Transverse colon (tissue), 3 donors: ENCODE measurements around the gene RASGRP2.

Experiments used
- EP300 ChIP-seq: sonication (generic); formaldehyde crosslinking; IDR thresholded peaks from one replicate; pipeline ENCODE4 v1.6.1; 2017; ENCODE audit warnings: antibody characterized with exemption, low read depth
- POLR2A ChIP-seq: fragments of 450-650 bp; IDR thresholded peaks from one replicate; pipeline ENCODE4 v1.6.1; 2016; ENCODE audit warnings: antibody characterized with exemption, mild to moderate bottlenecking, moderate library complexity
- TF ChIP-seq, protein P1 (sequence below), 5 experiments: fragments of 200-600 bp in 3 of 5; fragments of 450-650 bp in 2 of 5; sonication (generic) in 3 of 5; IDR thresholded peaks; 1 replicate in 2 of 5; 2 replicates in 3 of 5; pipeline ENCODE4 v1.5.1; 2016 to 2017; ENCODE audit warnings: antibody characterized with exemption in 5 of 5, inconsistent platforms in 3 of 5, mild to moderate bottlenecking in 2 of 5, moderate library complexity in 1 of 5

DNA sequence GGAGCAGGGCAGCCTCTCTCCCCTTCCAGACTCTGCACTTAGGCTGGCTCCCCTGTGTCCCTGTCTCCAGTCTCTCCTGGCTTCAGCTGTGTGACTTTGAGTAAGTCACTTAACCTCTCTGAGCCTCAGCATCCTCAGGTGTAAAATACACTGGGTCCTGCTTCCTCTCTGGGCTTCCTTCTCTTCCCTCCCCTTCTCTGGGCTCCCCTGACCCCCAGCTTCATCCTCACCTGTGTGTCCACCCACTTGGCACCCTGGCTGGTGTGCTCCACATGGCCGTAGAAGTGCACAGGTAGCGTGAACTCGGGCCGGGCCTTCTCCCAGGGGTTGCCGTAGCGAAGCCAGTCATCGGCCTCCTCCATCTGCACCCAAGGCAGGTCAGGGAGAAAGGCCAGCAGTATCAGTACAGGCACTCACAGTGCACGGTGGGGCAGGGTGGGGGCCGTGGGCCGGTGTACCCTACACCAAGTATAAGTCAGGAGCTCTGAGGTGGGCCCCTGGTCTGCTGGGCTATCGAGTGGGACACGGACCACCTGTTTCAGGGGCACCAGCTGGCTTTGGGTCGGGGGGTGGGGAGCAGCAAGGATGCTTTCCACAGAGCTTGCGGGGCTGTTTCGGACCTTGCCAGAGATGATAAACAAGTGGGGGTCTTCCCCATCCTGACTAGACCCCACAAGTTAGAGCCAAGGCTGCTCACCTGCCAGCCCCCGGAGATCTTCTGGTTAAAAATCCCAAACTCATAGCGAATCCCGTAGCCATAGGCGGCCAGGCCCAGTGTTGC lies 13.8 kb upstream of the RASGRP2 start:
- TF ChIP-seq, protein P1, sequence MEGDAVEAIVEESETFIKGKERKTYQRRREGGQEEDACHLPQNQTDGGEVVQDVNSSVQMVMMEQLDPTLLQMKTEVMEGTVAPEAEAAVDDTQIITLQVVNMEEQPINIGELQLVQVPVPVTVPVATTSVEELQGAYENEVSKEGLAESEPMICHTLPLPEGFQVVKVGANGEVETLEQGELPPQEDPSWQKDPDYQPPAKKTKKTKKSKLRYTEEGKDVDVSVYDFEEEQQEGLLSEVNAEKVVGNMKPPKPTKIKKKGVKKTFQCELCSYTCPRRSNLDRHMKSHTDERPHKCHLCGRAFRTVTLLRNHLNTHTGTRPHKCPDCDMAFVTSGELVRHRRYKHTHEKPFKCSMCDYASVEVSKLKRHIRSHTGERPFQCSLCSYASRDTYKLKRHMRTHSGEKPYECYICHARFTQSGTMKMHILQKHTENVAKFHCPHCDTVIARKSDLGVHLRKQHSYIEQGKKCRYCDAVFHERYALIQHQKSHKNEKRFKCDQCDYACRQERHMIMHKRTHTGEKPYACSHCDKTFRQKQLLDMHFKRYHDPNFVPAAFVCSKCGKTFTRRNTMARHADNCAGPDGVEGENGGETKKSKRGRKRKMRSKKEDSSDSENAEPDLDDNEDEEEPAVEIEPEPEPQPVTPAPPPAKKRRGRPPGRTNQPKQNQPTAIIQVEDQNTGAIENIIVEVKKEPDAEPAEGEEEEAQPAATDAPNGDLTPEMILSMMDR (IDR thresholded peaks at IDR 0.05): no peak
- TF ChIP-seq EP300 (no peak), POLR2A (no peak)
